H9 (cell line): Measurements from ENCODE around the gene ADGRL2. TPM values are rescaled to one million over a fixed set of nuclear protein-coding genes. Genes with fewer than 3 reads are reported as not detected.

Experiments used
- DNase-seq: peaks from one replicate; pipeline ENCODE4 v3.0.0-alpha.2; 2017
- H2AFZ ChIP-seq: one replicate; pipeline ENCODE4 v1.6.1; 2013; ENCODE audit warnings: mild to moderate bottlenecking, low read length, control low read depth, moderate library complexity
- H2AK5ac ChIP-seq: 2 replicates; pipeline ENCODE4 v1.6.1; 2013; ENCODE audit warnings: low read length, control low read depth, mixed read lengths; ENCODE audit not compliant: insufficient read length
- H2BK120ac ChIP-seq: one replicate; pipeline ENCODE4 v1.6.1; 2013; ENCODE audit warnings: low read depth, mild to moderate bottlenecking, low read length, control low read depth, inconsistent platforms; ENCODE audit not compliant: poor library complexity, severe bottlenecking
- H2BK12ac ChIP-seq: 2 replicates; pipeline ENCODE4 v1.6.1; 2013; ENCODE audit warnings: low read length, control low read depth, mixed read lengths, low read depth; ENCODE audit not compliant: insufficient read length
- H2BK15ac ChIP-seq: 2 replicates; pipeline ENCODE4 v1.6.1; 2013; ENCODE audit warnings: low read depth, low read length, control low read depth
- H2BK20ac ChIP-seq: one replicate; pipeline ENCODE4 v1.6.1; 2013; ENCODE audit warnings: low read depth, mild to moderate bottlenecking, low read length, control low read depth, inconsistent platforms; ENCODE audit not compliant: poor library complexity, severe bottlenecking
- H2BK5ac ChIP-seq: 2 replicates; pipeline ENCODE4 v1.6.1; 2013; ENCODE audit warnings: low read length, control low read depth, mixed read lengths; ENCODE audit not compliant: insufficient read length
- H3K14ac ChIP-seq: 2 replicates; pipeline ENCODE4 v1.6.1; 2013; ENCODE audit warnings: low read length, control low read depth; ENCODE audit not compliant: insufficient read depth
- H3K18ac ChIP-seq: 2 replicates; pipeline ENCODE4 v1.6.1; 2013; ENCODE audit warnings: low read depth, mild to moderate bottlenecking, mixed read lengths, low read length, control low read depth; ENCODE audit not compliant: insufficient read length
- H3K23ac ChIP-seq: 2 replicates; pipeline ENCODE4 v1.6.1; 2013; ENCODE audit warnings: low read length, control low read depth, mixed read lengths, low read depth; ENCODE audit not compliant: insufficient read length
- H3K23me2 ChIP-seq: 2 replicates; pipeline ENCODE4 v1.6.1; 2013; ENCODE audit warnings: low read depth, mild to moderate bottlenecking, mixed read lengths, low read length, control low read depth; ENCODE audit not compliant: insufficient read length, poor library complexity, severe bottlenecking
- H3K27ac ChIP-seq: 2 replicates; pipeline ENCODE4 v1.5.1; 2013; ENCODE audit warnings: low read length, control low read depth, mixed read lengths, low read depth; ENCODE audit not compliant: insufficient read length
- H3K27me3 ChIP-seq: 2 replicates; pipeline ENCODE4 v1.6.1; 2013; ENCODE audit warnings: low read length, control low read depth, inconsistent platforms; ENCODE audit not compliant: insufficient read depth
- H3K4ac ChIP-seq: 2 replicates; pipeline ENCODE4 v1.6.1; 2013; ENCODE audit warnings: low read depth, mild to moderate bottlenecking, control low read depth, inconsistent platforms, low read length, moderate library complexity
- H3K4me1 ChIP-seq: 2 replicates; pipeline ENCODE4 v1.6.1; 2013; ENCODE audit warnings: low read length, control low read depth, inconsistent platforms; ENCODE audit not compliant: insufficient read depth
- H3K4me2 ChIP-seq: 2 replicates; pipeline ENCODE4 v1.6.1; 2013; ENCODE audit warnings: low read length, control low read depth, mixed read lengths; ENCODE audit not compliant: insufficient read length, insufficient read depth
- H3K56ac ChIP-seq: 2 replicates; pipeline ENCODE4 v1.6.1; 2013; ENCODE audit warnings: low read depth, mild to moderate bottlenecking, mixed read lengths, low read length, control low read depth; ENCODE audit not compliant: insufficient read length
- H3K79me1 ChIP-seq: 2 replicates; pipeline ENCODE4 v1.6.1; 2013; ENCODE audit warnings: low read depth, mild to moderate bottlenecking, moderate library complexity, low read length, control low read depth, inconsistent platforms; ENCODE audit not compliant: insufficient read depth, poor library complexity, severe bottlenecking
- H3K79me2 ChIP-seq: 2 replicates; pipeline ENCODE4 v1.6.1; 2013; ENCODE audit warnings: low read length, control low read depth, inconsistent platforms; ENCODE audit not compliant: insufficient read depth
- H3K9ac ChIP-seq: 2 replicates; pipeline ENCODE4 v1.6.1; 2013; ENCODE audit warnings: low read length, control low read depth, mixed read lengths; ENCODE audit not compliant: insufficient read length; ENCODE audit errors: extremely low read depth
- H3K9me3 ChIP-seq: one replicate; pipeline ENCODE4 v1.6.1; 2013; ENCODE audit warnings: low read depth, low read length, inconsistent platforms; ENCODE audit not compliant: control insufficient read depth
- H3T11ph ChIP-seq: one replicate; pipeline ENCODE4 v1.6.1; 2013; ENCODE audit warnings: mild to moderate bottlenecking, low read length, control low read depth, inconsistent platforms
- H4K20me1 ChIP-seq: one replicate; pipeline ENCODE4 v1.6.1; 2013; ENCODE audit not compliant: control insufficient read depth, insufficient read length, insufficient read depth
- H4K5ac ChIP-seq: 2 replicates; pipeline ENCODE4 v1.6.1; 2013; ENCODE audit warnings: low read depth, mild to moderate bottlenecking, mixed read lengths, low read length, control low read depth; ENCODE audit not compliant: insufficient read length
- H4K8ac ChIP-seq: replicated peaks from 2 replicates; pipeline ENCODE4 v1.6.1; 2013; ENCODE audit warnings: low read length, control low read depth, mixed read lengths, low read depth; ENCODE audit not compliant: insufficient read length
- H4K91ac ChIP-seq: 2 replicates; pipeline ENCODE4 v1.6.1; 2013; ENCODE audit warnings: low read depth, mild to moderate bottlenecking, moderate library complexity, mixed read lengths, low read length, control low read depth; ENCODE audit not compliant: insufficient read length
- H3K27ac Mint-ChIP-seq, 3 experiments: 2 replicates in 2 of 3; 3 replicates in 1 of 3; pipeline ENCODE4 v1.8.0; 2020 to 2021; ENCODE audit warnings: mixed read lengths in 3 of 3, mild to moderate bottlenecking in 1 of 3, moderate library complexity in 1 of 3
- H3K27me3 Mint-ChIP-seq: 2 replicates; pipeline ENCODE4 v1.8.0; 2021; ENCODE audit warnings: low read depth, mild to moderate bottlenecking, moderate library complexity, mixed read lengths
- H3K36me3 Mint-ChIP-seq, 3 experiments: 2 replicates in 2 of 3; 3 replicates in 1 of 3; pipeline ENCODE4 v1.8.0; 2020 to 2021; ENCODE audit warnings: low read depth in 3 of 3, mixed read lengths in 3 of 3; ENCODE audit not compliant: insufficient read depth in 1 of 3
- H3K4me1 Mint-ChIP-seq, 2 experiments: 2 replicates each; pipeline ENCODE4 v1.8.0; 2020; ENCODE audit warnings: mixed read lengths in 2 of 2
- H3K4me3 Mint-ChIP-seq, 2 experiments: 2 replicates in 1 of 2; 3 replicates in 1 of 2; pipeline ENCODE4 v1.8.0; 2020 to 2021; ENCODE audit warnings: mild to moderate bottlenecking in 2 of 2, mixed read lengths in 2 of 2, moderate library complexity in 1 of 2
- H3K9me3 Mint-ChIP-seq, 2 experiments: 2 replicates in 1 of 2; 3 replicates in 1 of 2; pipeline ENCODE4 v1.8.0; 2020; ENCODE audit warnings: mild to moderate bottlenecking in 2 of 2, mixed read lengths in 2 of 2, moderate library complexity in 1 of 2
- CTCF ChIP-seq: fragments of 200-600 bp; sonication (generic); conservative IDR thresholded peaks from 3 replicates; pipeline ENCODE4 v1.8.0; 2021; ENCODE audit warnings: antibody characterized with exemption, mild to moderate bottlenecking
- WGBS: extraction: QIAGEN DNeasy Blood & Tissue Kit; methylation state at CpG from one replicate; pipeline ENCODE4 v1.1.7; 2013; ENCODE audit warnings: missing lambda C conversion rate, low lambda C conversion rate, mixed read lengths; ENCODE audit not compliant: insufficient read length; ENCODE audit errors: extremely low coverage; 5-methylcytosine and 5-hydroxymethylcytosine counted together
- total RNA-seq: library from RNA; stranded (reverse); gene quantifications from 2 replicates; pipeline ENCODE4 v1.2.1, GENCODE V29; 2021

The ADGRL2 gene
- total RNA-seq, 1 experiment from 2014 or later = 119 TPM

DNA sequence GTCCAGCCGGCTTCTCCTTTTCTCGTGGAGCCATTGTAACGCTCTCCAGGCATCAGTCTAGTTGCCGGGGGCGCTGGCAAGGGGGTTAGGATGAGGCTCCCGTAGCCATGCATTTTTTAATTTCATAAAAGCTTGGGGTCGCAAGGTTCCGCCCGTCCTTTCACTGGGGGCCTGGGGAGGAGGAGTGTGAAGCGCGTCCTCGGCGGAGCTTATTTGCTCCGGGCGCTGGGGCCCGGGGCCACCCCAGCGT lies 1.6 kb downstream of the ADGRL2 start:
- H3K27ac ChIP-seq = no peak overlapping the region
- no peak overlapping the region for H2BK20ac ChIP-seq
- no peak overlapping the region for H2BK15ac ChIP-seq
- H3K18ac ChIP-seq = no peak overlapping the region
- peaks cover 47 to 50% of the 10 kb centered on the region in 2 experiments for H3K4me1 Mint-ChIP-seq
- no CpG with 5 or more reads among the region's 17 CpGs for WGBS
- H3K23ac ChIP-seq = no peak overlapping the region
- no peak overlapping the region for H3T11ph ChIP-seq
- no peaks in the 10 kb centered on the region for H4K20me1 ChIP-seq
- peak overlapping the region; percentile 10; the same call in 1 of the 2 replicates for H3K14ac ChIP-seq
- no peak overlapping the region for H3K4ac ChIP-seq
- H4K5ac ChIP-seq = no peak overlapping the region
- H2BK5ac ChIP-seq = no peak overlapping the region
- no peaks in the 10 kb centered on the region for H3K27me3 Mint-ChIP-seq
- peak overlapping the region; percentile 91 to 97 for H3K4me3 Mint-ChIP-seq
- H3K56ac ChIP-seq = no peak overlapping the region
- H3K4me2 ChIP-seq = peak overlapping the region; percentile 100
- no peaks in the 10 kb centered on the region for H3K9me3 ChIP-seq
- H2AFZ ChIP-seq = no peak overlapping the region
- no peak overlapping the region for H2BK120ac ChIP-seq
- no peak overlapping the region for H2BK12ac ChIP-seq
- H3K23me2 ChIP-seq = peaks cover 14% of the 10 kb centered on the region
- H3K36me3 Mint-ChIP-seq = peaks cover 0 to 1% (median 0%) of the 10 kb centered on the region in 3 experiments; a peak in 1 of 7 replicates
- DNase-seq = no peak
- peaks cover 0 to 2% of the 10 kb centered on the region in 2 experiments; a peak in 2 of 5 replicates for H3K9me3 Mint-ChIP-seq
- no peaks in the 10 kb centered on the region; the same call in 1 of the 2 replicates for H3K4me1 ChIP-seq
- no peaks in the 10 kb centered on the region for H3K27me3 ChIP-seq
- no peak overlapping the region for H4K8ac ChIP-seq
- H2AK5ac ChIP-seq = no peak overlapping the region
- H3K79me1 ChIP-seq = no peaks in the 10 kb centered on the region
- peak overlapping the region; percentile 36 for H3K9ac ChIP-seq
- H3K27ac Mint-ChIP-seq = peak overlapping the region; percentile 74 to 92 (median 89); a peak in 5 of 7 replicates
- peaks cover 14% of the 10 kb centered on the region; the same call in 1 of the 2 replicates for H3K79me2 ChIP-seq
- H4K91ac ChIP-seq = no peak overlapping the region
- no peak for TF ChIP-seq CTCF
